Measurements from ENCODE around the gene HDGFL1. TPM values are rescaled to one million over a fixed set of nuclear protein-coding genes. Genes with fewer than 3 reads are reported as not detected.

The HDGFL1 gene
- not detected in 2 replicates for total RNA-seq

GRCh38 chr6:22569281-22570184 is at the start of gene HDGFL1:
TSS of gene HDGFL1 (plus strand) at chr6:22569566. CDS start at chr6:22569576, 10 bp downstream.

